NCI-H510A treated with DMSO at 0.1 percent for 48 hours (cell line): ENCODE data around the gene CIC.
"Not testable (repeated sequence)": the region's sequence is repeated elsewhere in the genome, so short reads cannot be mapped to it uniquely, and the experiment has no call there.

Experiments
- DNase-seq: peaks from one replicate; lab custom pipeline; 2025; lab: John Stamatoyannopoulos, UW

The CIC gene

DNA sequence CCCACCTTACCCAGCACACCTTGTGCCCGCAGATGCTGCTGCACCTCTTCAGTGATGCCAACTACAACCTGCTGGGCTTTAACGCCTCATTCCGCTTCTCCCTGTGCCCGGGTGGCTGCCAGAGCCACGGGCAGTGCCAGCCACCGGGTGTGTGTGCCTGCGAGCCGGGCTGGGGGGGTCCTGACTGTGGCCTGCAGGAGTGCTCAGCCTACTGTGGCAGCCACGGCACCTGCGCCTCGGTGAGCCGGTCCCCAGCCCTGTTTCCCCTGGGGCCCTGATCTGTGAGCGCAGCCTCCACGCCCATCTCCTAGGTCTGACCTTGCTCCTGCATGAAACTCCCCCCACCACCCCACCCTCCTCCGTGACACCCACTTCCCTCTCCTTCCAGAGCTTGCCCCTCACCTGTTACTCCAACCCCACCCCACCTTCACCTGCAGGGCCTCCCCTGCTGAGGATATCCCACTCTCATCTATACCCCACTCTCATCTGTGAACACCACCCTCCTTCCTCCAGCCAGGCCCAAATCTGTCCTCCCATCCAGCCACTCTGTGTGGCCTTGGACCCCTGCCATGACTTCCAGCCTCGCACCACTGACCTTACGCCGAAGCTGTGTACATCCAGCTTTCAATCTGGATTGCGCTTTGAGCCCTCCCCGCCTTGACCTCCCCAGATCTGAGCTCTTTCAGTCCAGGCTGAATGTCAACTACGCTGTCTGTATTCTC lies 65.1 kb downstream of the CIC start:
- no peak for DNase-seq

DNA sequence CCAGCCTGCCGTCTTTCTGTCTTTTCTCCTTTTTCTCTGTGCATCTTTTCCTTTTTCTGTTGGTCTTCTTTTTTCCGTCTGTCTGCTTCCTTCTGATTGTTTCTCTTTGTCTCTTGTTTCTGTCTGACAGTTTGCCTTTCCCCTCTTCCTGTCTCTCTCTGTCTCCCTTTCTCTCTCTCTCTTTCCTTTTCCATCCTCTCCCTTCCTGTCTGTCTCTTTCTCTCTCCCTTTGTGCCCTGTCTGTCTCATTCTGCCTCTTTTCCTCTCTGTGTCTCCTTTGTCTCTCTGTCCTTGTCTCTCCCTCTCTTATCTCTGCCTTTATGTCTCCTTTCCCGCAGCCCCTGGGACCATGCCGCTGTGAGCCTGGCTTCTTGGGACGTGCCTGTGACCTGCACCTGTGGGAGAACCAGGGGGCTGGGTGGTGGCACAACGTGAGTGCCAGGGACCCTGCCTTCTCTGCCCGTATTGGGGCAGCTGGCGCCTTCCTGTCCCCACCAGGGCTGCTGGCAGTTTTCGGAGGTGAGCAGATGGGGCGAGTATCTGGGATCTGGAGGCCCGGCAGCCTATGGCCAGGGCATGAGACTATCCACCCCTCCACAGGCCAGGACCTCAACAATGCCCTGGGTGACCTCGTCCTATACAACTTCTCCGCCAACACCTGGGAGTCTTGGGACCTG lies 65.8 kb downstream of the CIC start:
- DNase-seq: no peak

DNA sequence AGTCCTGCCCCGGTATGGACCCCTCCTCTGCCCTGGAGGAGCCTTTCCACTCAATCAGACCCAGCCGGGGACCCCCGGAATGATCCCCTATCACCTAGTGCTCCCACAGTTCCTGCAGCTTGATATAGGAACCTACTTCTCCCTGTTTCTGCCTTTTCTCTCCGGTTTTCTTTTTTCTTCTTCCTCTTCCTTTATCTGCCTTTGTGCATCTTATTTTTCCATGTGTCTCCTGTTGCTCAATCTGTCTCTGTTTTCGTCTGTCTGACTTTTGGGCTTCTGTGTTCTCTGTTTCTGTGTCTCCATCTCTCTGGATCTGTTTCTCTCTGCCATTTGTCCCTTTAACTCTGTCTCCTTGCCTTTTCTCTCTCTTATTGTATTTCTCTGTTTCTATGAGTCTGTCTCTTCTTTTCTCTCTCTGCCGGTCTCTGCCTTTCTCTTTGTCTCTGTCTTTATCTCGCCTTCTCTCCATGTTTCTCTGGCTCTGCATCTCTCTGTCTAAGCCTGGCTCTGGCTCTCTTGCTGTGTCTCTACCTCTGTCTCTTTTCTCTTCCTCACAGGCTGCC lies 66.4 kb downstream of the CIC start:
- no peak for DNase-seq

DNA sequence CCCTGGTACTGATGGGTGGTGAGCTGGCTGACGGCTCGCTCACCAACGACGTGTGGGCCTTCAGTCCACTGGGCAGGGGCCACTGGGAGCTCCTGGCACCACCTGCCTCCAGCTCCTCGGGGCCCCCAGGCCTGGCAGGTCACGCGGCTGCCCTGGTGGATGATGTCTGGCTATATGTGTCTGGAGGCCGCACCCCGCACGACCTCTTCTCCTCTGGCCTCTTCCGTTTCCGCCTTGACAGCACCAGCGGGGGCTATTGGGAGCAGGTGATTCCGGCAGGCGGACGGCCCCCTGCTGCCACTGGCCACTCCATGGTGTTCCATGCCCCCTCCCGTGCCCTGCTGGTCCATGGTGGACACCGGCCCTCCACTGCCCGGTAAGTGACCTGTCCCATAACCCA lies 66.9 kb downstream of the CIC start:
- DNase-seq: no peak

DNA sequence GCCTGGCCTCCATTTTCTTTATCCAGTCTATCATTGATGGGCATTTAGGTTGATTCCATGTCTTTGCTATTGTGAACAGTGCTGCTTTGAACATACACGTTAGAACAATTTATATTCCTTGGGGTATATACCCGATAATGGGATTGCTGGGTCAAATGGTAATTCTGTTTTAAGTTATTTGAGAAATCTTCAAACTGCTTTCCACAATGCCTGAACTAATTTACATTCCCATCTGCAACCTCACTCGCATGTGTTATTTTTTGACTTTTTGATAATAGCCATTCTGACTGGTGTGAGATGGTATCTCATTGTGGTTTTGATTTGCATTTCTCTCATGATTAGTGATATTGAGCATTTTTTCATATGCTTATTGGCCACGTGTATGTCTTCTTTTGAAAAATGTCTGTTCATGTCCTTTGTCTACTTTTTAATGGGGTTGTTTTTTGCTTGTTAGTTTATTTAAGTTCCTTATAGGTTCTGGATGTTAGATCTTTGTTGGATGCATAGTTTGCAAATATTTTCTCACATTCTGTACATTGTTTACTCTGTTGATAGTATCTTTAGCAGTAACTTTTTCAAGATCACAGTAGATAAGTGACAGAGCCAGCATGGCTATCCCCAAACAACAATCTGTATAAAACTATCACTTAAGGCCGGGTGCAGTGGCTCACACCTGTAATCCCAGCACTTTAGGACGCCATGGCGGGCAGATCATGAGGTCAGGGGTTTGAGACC lies 70.2 kb downstream of the CIC start:
- DNase-seq: not testable (repeated sequence)

DNA sequence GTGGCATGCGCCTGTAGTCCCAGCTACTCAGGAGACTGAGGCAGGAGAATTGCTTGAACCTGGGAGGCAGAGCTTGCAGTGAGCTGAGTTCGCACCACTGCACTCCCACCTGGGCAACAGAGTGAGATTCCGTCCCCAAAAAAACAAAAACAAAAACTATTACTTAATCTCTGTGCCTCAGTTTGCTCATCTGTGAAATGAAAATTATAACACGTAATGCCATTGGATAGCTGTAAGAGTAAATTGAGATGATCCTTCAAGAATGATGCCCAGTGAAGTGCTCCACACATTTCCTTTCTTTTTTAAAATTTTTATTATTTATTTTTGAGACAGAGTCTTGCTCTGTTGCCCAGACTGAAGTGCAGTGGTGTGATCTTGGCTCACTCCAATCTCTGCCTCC lies 70.9 kb downstream of the CIC start:
- DNase-seq: not testable (repeated sequence)

DNA sequence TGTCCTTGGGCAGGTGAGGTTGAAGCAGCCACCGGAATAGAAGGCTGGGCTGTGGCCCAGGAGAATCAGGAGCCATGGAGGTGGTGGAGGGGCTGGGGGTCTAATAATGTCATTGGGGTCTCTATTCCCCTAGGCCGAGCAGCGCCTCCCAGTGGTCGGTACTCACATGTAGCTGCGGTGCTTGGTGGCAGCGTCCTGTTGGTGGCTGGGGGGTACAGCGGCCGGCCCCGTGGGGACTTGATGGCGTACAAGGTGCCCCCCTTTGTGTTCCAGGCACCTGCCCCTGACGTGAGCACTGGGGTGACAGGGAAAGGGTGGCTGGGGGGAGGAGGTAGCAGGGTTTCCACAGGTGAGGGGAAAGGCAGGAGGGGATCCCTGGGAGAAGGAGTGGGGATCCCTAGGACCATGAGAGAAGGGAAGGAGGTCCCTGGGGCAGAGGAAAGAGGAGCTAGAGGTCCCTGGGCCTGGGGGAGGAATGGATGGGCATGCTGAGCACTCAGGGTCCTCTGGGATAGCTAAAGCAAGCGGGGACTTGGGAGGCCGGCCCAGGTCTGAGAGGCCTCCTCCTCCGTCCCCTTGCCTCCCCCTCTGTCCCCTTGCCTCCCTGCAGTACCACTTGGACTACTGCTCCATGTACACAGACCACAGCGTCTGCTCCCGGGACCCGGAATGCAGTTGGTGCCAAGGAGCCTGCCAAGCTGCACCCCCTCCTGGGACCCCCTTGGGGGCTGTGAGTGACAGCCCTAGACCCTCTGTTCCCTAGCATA lies 74.5 kb downstream of the CIC start:
- no peak for DNase-seq

DNA sequence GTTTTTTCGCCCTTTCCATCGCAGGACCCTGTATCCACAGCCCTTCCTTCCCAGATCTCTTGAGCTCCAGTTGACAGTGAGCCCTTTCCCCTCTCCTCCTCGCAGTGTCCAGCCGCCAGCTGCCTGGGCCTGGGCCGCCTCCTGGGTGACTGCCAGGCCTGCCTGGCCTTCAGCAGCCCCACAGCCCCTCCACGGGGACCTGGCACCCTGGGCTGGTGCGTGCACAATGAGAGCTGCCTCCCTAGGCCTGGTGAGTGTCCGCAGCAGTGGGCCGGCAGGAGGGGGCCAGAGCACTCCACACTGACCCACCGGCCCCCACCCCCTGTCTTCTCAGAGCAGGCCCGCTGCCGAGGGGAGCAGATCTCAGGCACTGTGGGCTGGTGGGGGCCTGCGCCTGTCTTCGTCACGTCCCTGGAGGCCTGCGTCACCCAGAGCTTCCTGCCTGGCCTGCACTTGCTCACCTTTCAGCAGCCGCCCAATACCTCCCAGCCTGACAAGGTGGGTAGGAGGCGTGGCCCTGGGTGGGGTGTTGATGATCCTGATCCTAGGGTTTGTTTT lies 75.4 kb downstream of the CIC start:
- DNase-seq: no peak
